ENCODE data around the gene KIR2DL1.
"Not testable (repeated sequence)": the region's sequence is repeated elsewhere in the genome, so short reads cannot be mapped to it uniquely, and the experiment has no call there.

The KIR2DL1 gene

GRCh38 chr19:54769646-54770045, at the start of gene KIR2DL1:
Gene KIR2DL1 (plus strand): TSS chr19:54769793. CDS start chr19:54769851, 58 bp downstream.
- DNase-seq (ENCODE audit: low read depth in 2 of 2, low spot score in 1 of 2): not testable (repeated sequence)

- DNase-seq (ENCODE audit: low read depth in 2 of 2, low spot score in 1 of 2): no peak
Measured at GRCh38 chr19:54724142-54724541, 45.5 kb upstream of the KIR2DL1 start, which contains the start of gene KIR3DL3. Gene KIR3DL3 (plus strand): TSS chr19:54724442. CDS start chr19:54724497, 55 bp downstream.

- DNase-seq (ENCODE audit: low read depth in 2 of 2, low spot score in 1 of 2): no peak
Measured at GRCh38 chr19:54724644-54725043, 44.9 kb upstream of the KIR2DL1 start.

GRCh38 chr19:54725321-54725720, 44.3 kb upstream of the KIR2DL1 start:
- DNase-seq (ENCODE audit: low read depth in 2 of 2, low spot score in 1 of 2): no peak

- DNase-seq (ENCODE audit: low read depth in 2 of 2, low spot score in 1 of 2): no peak
Measured at GRCh38 chr19:54727562-54727961, 42.0 kb upstream of the KIR2DL1 start.

- no peak for DNase-seq (ENCODE audit: low read depth in 2 of 2, low spot score in 1 of 2)
Measured at GRCh38 chr19:54728167-54728566, 41.4 kb upstream of the KIR2DL1 start.

GRCh38 chr19:54729416-54730188, 40.0 kb upstream of the KIR2DL1 start:
- no peak for DNase-seq (ENCODE audit: low read depth in 2 of 2, low spot score in 1 of 2)

- DNase-seq (ENCODE audit: low read depth in 2 of 2, low spot score in 1 of 2): no peak
Measured at GRCh38 chr19:54731191-54731590, 38.4 kb upstream of the KIR2DL1 start.

GRCh38 chr19:54738306-54738705, 31.3 kb upstream of the KIR2DL1 start, which contains the start of gene KIR2DL3:
Gene KIR2DL3 (plus strand): TSS chr19:54738513. CDS start chr19:54738546, 33 bp downstream.
- not testable (repeated sequence) for DNase-seq (ENCODE audit: low read depth in 2 of 2, low spot score in 1 of 2)

- DNase-seq (ENCODE audit: low read depth in 2 of 2, low spot score in 1 of 2): no peak
Measured at GRCh38 chr19:54738715-54739114, 30.9 kb upstream of the KIR2DL1 start.

GRCh38 chr19:54739587-54740497, 29.8 kb upstream of the KIR2DL1 start:
- DNase-seq (ENCODE audit: low read depth in 2 of 2, low spot score in 1 of 2): no peak

- not testable (repeated sequence) for DNase-seq (ENCODE audit: low read depth in 2 of 2, low spot score in 1 of 2)
Measured at GRCh38 chr19:54741950-54742349, 27.6 kb upstream of the KIR2DL1 start.

- DNase-seq (ENCODE audit: low read depth in 2 of 2, low spot score in 1 of 2): not testable (repeated sequence)
Measured at GRCh38 chr19:54744080-54744479, 25.5 kb upstream of the KIR2DL1 start.

- DNase-seq (ENCODE audit: low read depth in 2 of 2, low spot score in 1 of 2): not testable (repeated sequence)
Measured at GRCh38 chr19:54747614-54748322, 21.8 kb upstream of the KIR2DL1 start.

- not testable (repeated sequence) for DNase-seq (ENCODE audit: low read depth in 2 of 2, low spot score in 1 of 2)
Measured at GRCh38 chr19:54750276-54750675, 19.3 kb upstream of the KIR2DL1 start.

GRCh38 chr19:54756204-54757110, 13.1 kb upstream of the KIR2DL1 start:
- DNase-seq (ENCODE audit: low read depth in 2 of 2, low spot score in 1 of 2): peak in 1 of 2 donors; percentile 4

GRCh38 chr19:54758577-54758976, 11.0 kb upstream of the KIR2DL1 start:
- DNase-seq (ENCODE audit: low read depth in 2 of 2, low spot score in 1 of 2): not testable (repeated sequence)

- DNase-seq (ENCODE audit: low read depth in 2 of 2, low spot score in 1 of 2): not testable (repeated sequence)
Measured at GRCh38 chr19:54764219-54764618, 5.4 kb upstream of the KIR2DL1 start.

- not testable (repeated sequence) for DNase-seq (ENCODE audit: low read depth in 2 of 2, low spot score in 1 of 2)
Measured at GRCh38 chr19:54766464-54766863, 3.1 kb upstream of the KIR2DL1 start.

- not testable (repeated sequence) for DNase-seq (ENCODE audit: low read depth in 2 of 2, low spot score in 1 of 2)
Measured at GRCh38 chr19:54770511-54770910, 918 bp downstream of the KIR2DL1 start.
